GM12801 (cell line): ENCODE results near the gene HIVEP3.

Experiments used
- CTCF ChIP-seq: IDR thresholded peaks from one replicate; pipeline ENCODE4 v1.5.1; 2011; ENCODE audit warnings: control low read depth; ENCODE audit not compliant: insufficient read length; ENCODE audit errors: extremely low read depth

HIVEP3 gene

GRCh38 chr1:41481109-41481775 is 437.5 kb downstream of the HIVEP3 start:
- no peak for TF ChIP-seq CTCF

GRCh38 chr1:41480204-41481108 is 438.3 kb downstream of the HIVEP3 start:
- no peak for TF ChIP-seq CTCF

GRCh38 chr1:41479808-41480160 is 438.9 kb downstream of the HIVEP3 start:
- TF ChIP-seq CTCF = no peak

GRCh38 chr1:41479000-41479807 is 439.5 kb downstream of the HIVEP3 start:
- TF ChIP-seq CTCF = no peak

- no peak for TF ChIP-seq CTCF
These were observed 440.5 kb downstream of the HIVEP3 start for GRCh38 chr1:41478118-41478748.

- no peak for TF ChIP-seq CTCF
These were observed 441.8 kb downstream of the HIVEP3 start for GRCh38 chr1:41476807-41477361.
